H1 (cell line): Measurements from ENCODE around the gene CAMTA1. TPM values are rescaled to one million over a fixed set of nuclear protein-coding genes. Genes with fewer than 3 reads are reported as not detected.

Source experiments
- CTCF ChIA-PET: fragments of 300-600 bp; sonication (Branson Sonifier 250); formaldehyde crosslinking; loops from one replicate; lab custom pipeline; 2021; ENCODE audit not compliant: partially characterized antibody; lab: Charles Lee
- POLR2A ChIA-PET: fragments of 300-600 bp; sonication (Branson Sonifier 250); formaldehyde crosslinking; loops from one replicate; lab custom pipeline; 2021; ENCODE audit warnings: inconsistent platforms; ENCODE audit not compliant: partially characterized antibody; lab: Charles Lee
- DNase-seq, 2 experiments: peaks; one replicate each; pipeline versions ENCODE4 v3.0.0 to v3.0.0-alpha.2; 2010 to 2022; ENCODE audit warnings: low spot score in 2 of 2, low read depth in 1 of 2, mixed read lengths in 1 of 2
- FAIRE-seq: peaks from 2 replicates; lab custom pipeline; 2011; peaks lifted over from hg19 to GRCh38; lab: Jason Lieb, UNC
- H2AFZ ChIP-seq: 2 replicates; pipeline ENCODE4 v1.8.1; 2012; ENCODE audit warnings: low read length, inconsistent platforms
- H2AK5ac ChIP-seq: 2 replicates; pipeline ENCODE4 v1.6.1; 2013; ENCODE audit warnings: low read depth, low read length
- H2BK120ac ChIP-seq: replicated peaks from 2 replicates; pipeline ENCODE3; 2013; ENCODE audit warnings: low read depth, low read length, inconsistent platforms
- H2BK12ac ChIP-seq: 2 replicates; pipeline ENCODE4 v1.6.1; 2013; ENCODE audit warnings: low read depth, low read length
- H2BK15ac ChIP-seq: 2 replicates; pipeline ENCODE4 v1.6.1; 2013; ENCODE audit warnings: low read length
- H2BK20ac ChIP-seq: 2 replicates; pipeline ENCODE4 v1.6.1; 2013; ENCODE audit warnings: low read length
- H2BK5ac ChIP-seq: 2 replicates; pipeline ENCODE4 v1.6.1; 2013; ENCODE audit warnings: low read depth, low read length
- H3K14ac ChIP-seq: 2 replicates; pipeline ENCODE4 v1.6.1; 2013; ENCODE audit warnings: inconsistent platforms; ENCODE audit not compliant: insufficient read length
- H3K18ac ChIP-seq: 2 replicates; pipeline ENCODE4 v1.6.1; 2013; ENCODE audit warnings: low read length; ENCODE audit errors: extremely low read depth
- H3K23ac ChIP-seq: 2 replicates; pipeline ENCODE4 v1.6.1; 2013; ENCODE audit warnings: inconsistent platforms; ENCODE audit not compliant: insufficient read length
- H3K23me2 ChIP-seq: 2 replicates; pipeline ENCODE4 v1.6.1; 2013; ENCODE audit warnings: low read depth, low read length
- H3K27ac ChIP-seq: 2 replicates; pipeline ENCODE4 v1.6.1; 2011; ENCODE audit warnings: low read depth, low read length, inconsistent platforms
- H3K27me3 ChIP-seq, 4 experiments: replicated peaks in 1 of 4; 1 replicate in 1 of 4; 2 replicates in 3 of 4; pipeline versions ENCODE4 v1.6.1 to v1.8.1; 2011 to 2013; ENCODE audit warnings: low read length in 3 of 4, mild to moderate bottlenecking in 3 of 4, inconsistent platforms in 2 of 4, mixed read lengths in 2 of 4, moderate library complexity in 1 of 4; ENCODE audit not compliant: control insufficient read depth in 3 of 4, insufficient read depth in 3 of 4; ENCODE audit errors: extremely low read depth in 1 of 4
- H3K36me3 ChIP-seq, 4 experiments: 2 replicates each; pipeline versions ENCODE4 v1.6.1 to v1.8.1; 2011 to 2013; ENCODE audit warnings: mild to moderate bottlenecking in 4 of 4, low read length in 3 of 4, moderate library complexity in 2 of 4, control low read depth in 1 of 4, inconsistent platforms in 1 of 4; ENCODE audit not compliant: insufficient read depth in 4 of 4, control insufficient read depth in 2 of 4
- H3K4ac ChIP-seq: replicated peaks from 2 replicates; pipeline ENCODE3; 2013; ENCODE audit warnings: low read length, low read depth, mixed read lengths, inconsistent platforms; ENCODE audit not compliant: insufficient read length
- H3K4me1 ChIP-seq, 4 experiments: replicated peaks in 1 of 4; 1 replicate in 1 of 4; 2 replicates in 3 of 4; pipeline versions ENCODE4 v1.6.1 to v1.8.1; 2011 to 2013; ENCODE audit warnings: low read length in 3 of 4, inconsistent platforms in 2 of 4, mixed read lengths in 1 of 4; ENCODE audit not compliant: insufficient read depth in 4 of 4, control insufficient read depth in 3 of 4
- H3K4me2 ChIP-seq, 2 experiments: 2 replicates each; pipeline versions ENCODE4 v1.6.1 to v1.8.1; 2011 to 2013; ENCODE audit warnings: low read depth in 2 of 2, low read length in 2 of 2, control low read depth in 1 of 2, inconsistent platforms in 1 of 2, mild to moderate bottlenecking in 1 of 2; ENCODE audit not compliant: insufficient read depth in 1 of 2
- H3K4me3 ChIP-seq, 4 experiments: fragments of 200-600, 300-600 bp in 1 of 4; sonication (generic), shearing (Covaris generic), sonication (Bioruptor Twin) in 1 of 4; 2 replicates each; pipeline versions ENCODE4 v1.5.1 to v1.8.1; 2011 to 2016; ENCODE audit warnings: low read length in 4 of 4, low read depth in 3 of 4, control low read depth in 2 of 4, inconsistent platforms in 2 of 4, mild to moderate bottlenecking in 2 of 4, mixed read lengths in 1 of 4, moderate library complexity in 1 of 4; ENCODE audit not compliant: insufficient read depth in 2 of 4; ENCODE audit errors: extremely low read depth in 1 of 4
- H3K56ac ChIP-seq: replicated peaks from 2 replicates; pipeline ENCODE3; 2013; ENCODE audit warnings: low read depth, mild to moderate bottlenecking, mixed read lengths, low read length, inconsistent platforms; ENCODE audit not compliant: insufficient read length
- H3K79me1 ChIP-seq: 2 replicates; pipeline ENCODE4 v1.6.1; 2013; ENCODE audit warnings: low read depth, low read length, control low read depth
- H3K79me2 ChIP-seq, 2 experiments: 2 replicates each; pipeline versions ENCODE4 v1.6.1 to v1.8.1; 2012 to 2013; ENCODE audit warnings: low read length in 2 of 2, mild to moderate bottlenecking in 2 of 2, inconsistent platforms in 1 of 2; ENCODE audit not compliant: insufficient read depth in 2 of 2, control insufficient read depth in 1 of 2
- H3K9ac ChIP-seq, 4 experiments: replicated peaks in 1 of 4; 1 replicate in 1 of 4; 2 replicates in 3 of 4; pipeline versions ENCODE4 v1.6.1 to v1.8.1; 2011 to 2013; ENCODE audit warnings: low read depth in 3 of 4, low read length in 3 of 4, control low read depth in 2 of 4, mild to moderate bottlenecking in 2 of 4, moderate library complexity in 2 of 4, inconsistent platforms in 1 of 4; ENCODE audit errors: extremely low read depth in 1 of 4
- H3K9me3 ChIP-seq, 2 experiments: 2 replicates each; pipeline versions ENCODE4 v1.6.1 to v1.8.1; 2012 to 2013; ENCODE audit warnings: mild to moderate bottlenecking in 2 of 2, moderate library complexity in 2 of 2, control low read depth in 1 of 2, inconsistent platforms in 1 of 2, low read depth in 1 of 2, low read length in 1 of 2, mixed read lengths in 1 of 2; ENCODE audit not compliant: insufficient read depth in 2 of 2
- H4K20me1 ChIP-seq, 2 experiments: replicated peaks in 1 of 2; 2 replicates each; pipeline versions ENCODE3 to v1.8.1; 2011 to 2013; ENCODE audit warnings: inconsistent platforms in 2 of 2, low read length in 2 of 2, mild to moderate bottlenecking in 1 of 2; ENCODE audit not compliant: insufficient read depth in 2 of 2, control insufficient read depth in 1 of 2
- H4K5ac ChIP-seq: 2 replicates; pipeline ENCODE4 v1.6.1; 2013; ENCODE audit warnings: low read length, low read depth, mixed read lengths, inconsistent platforms; ENCODE audit not compliant: insufficient read length
- H4K8ac ChIP-seq: 2 replicates; pipeline ENCODE4 v1.8.0; 2013; ENCODE audit warnings: mild to moderate bottlenecking, moderate library complexity, low read length, inconsistent platforms; ENCODE audit not compliant: insufficient read depth; ENCODE audit errors: extremely low read depth
- H4K91ac ChIP-seq: replicated peaks from 2 replicates; pipeline ENCODE3; 2013; ENCODE audit warnings: low read length, mixed read lengths, inconsistent platforms; ENCODE audit not compliant: insufficient read length
- BCL11A ChIP-seq, 2 experiments: IDR thresholded peaks; one replicate each; pipeline ENCODE4 v1.6.1; 2011; ENCODE audit warnings: low read depth in 2 of 2, low read length in 2 of 2, mild to moderate bottlenecking in 2 of 2
- CBX8 ChIP-seq: fragments of 300-800, 300-1000 bp; sonication (generic); IDR thresholded peaks from 2 replicates; pipeline ENCODE4 v1.7.1; 2016; ENCODE audit warnings: low read depth, low read length, borderline replicate concordance
- CEBPB ChIP-seq: IDR thresholded peaks from 2 replicates; pipeline ENCODE4 v1.6.1; 2012; ENCODE audit warnings: low read depth, low read length
- CHD2 ChIP-seq: IDR thresholded peaks from 2 replicates; pipeline ENCODE4 v1.6.1; 2012; ENCODE audit warnings: low read length, improper control_type of control experiment
- EZH2 ChIP-seq: fragments of 200-600 bp; sonication (generic); IDR thresholded peaks from 2 replicates; pipeline ENCODE4 v1.7.1; 2012; ENCODE audit warnings: low read depth, mild to moderate bottlenecking, moderate library complexity, low read length, inconsistent platforms; ENCODE audit not compliant: severe bottlenecking
- JUN ChIP-seq: IDR thresholded peaks from 2 replicates; pipeline ENCODE4 v1.6.1; 2011; ENCODE audit warnings: low read depth, mild to moderate bottlenecking, improper control_type of control experiment, low read length
- JUND ChIP-seq: IDR thresholded peaks from 2 replicates; pipeline ENCODE4 v1.6.1; 2011; ENCODE audit warnings: mild to moderate bottlenecking, improper control_type of control experiment, low read length
- KDM1A ChIP-seq: fragments of 200-600, 300-600 bp; sonication (generic); IDR thresholded peaks from 2 replicates; pipeline ENCODE4 v1.7.1; 2016; ENCODE audit warnings: mild to moderate bottlenecking, low read length, borderline replicate concordance
- KDM5A ChIP-seq: fragments of 200-600 bp; IDR thresholded peaks from 2 replicates; pipeline ENCODE4 v1.7.1; 2012; ENCODE audit warnings: mild to moderate bottlenecking, low read length, inconsistent platforms, mixed read lengths
- RFX5 ChIP-seq: IDR thresholded peaks from 2 replicates; pipeline ENCODE4 v1.6.1; 2011; ENCODE audit warnings: low read depth, low read length, improper control_type of control experiment, borderline replicate concordance
- SUZ12 ChIP-seq: fragments of 200-600 bp; sonication (generic); IDR thresholded peaks from 2 replicates; pipeline ENCODE4 v1.6.1; 2012; ENCODE audit warnings: mild to moderate bottlenecking, inconsistent platforms, low read length, moderate library complexity, mixed read lengths
- TAF1 ChIP-seq: IDR thresholded peaks from 2 replicates; pipeline ENCODE4 v1.6.1; 2011; ENCODE audit warnings: mild to moderate bottlenecking, low read depth, low read length
- TBP ChIP-seq: IDR thresholded peaks from 2 replicates; pipeline ENCODE4 v1.6.1; 2011; ENCODE audit warnings: low read depth, low read length, improper control_type of control experiment
- ZNF274 ChIP-seq: IDR thresholded peaks from 2 replicates; pipeline ENCODE4 v1.7.0; 2012; ENCODE audit warnings: low read length, borderline replicate concordance; ENCODE audit errors: extremely low read depth
- WGBS, 2 experiments: shearing (Covaris generic) in 1 of 2; methylation state at CpG; one replicate each; pipeline versions ENCODE4 v1.1.6 to v1.1.7; 2013 to 2015; ENCODE audit warnings: low lambda C conversion rate in 2 of 2, mixed read lengths in 2 of 2, inconsistent platforms in 1 of 2, low coverage in 1 of 2, missing lambda C conversion rate in 1 of 2; ENCODE audit not compliant: insufficient replicate concordance in 2 of 2, insufficient coverage in 1 of 2, insufficient read length in 1 of 2; ENCODE audit errors: extremely low coverage in 1 of 2, missing lambda C conversion rate in 1 of 2; 5-methylcytosine and 5-hydroxymethylcytosine counted together
- polyA plus RNA-seq, 7 experiments: library from polyadenylated mRNA; depleted of rRNA in 3 of 7; stranded (reverse) in 5 of 7; unstranded in 2 of 7; fragments of >200 nt in 5 of 7; fragments of 200-250 nt in 2 of 7; gene quantifications; 1 replicate in 5 of 7; 2 replicates in 1 of 7; 4 replicates in 1 of 7; pipeline versions ENCODE4 v1.2.1 to v1.2.3, GENCODE V29; 2011 to 2013; ENCODE audit warnings: missing spikeins in 2 of 7, mixed read lengths in 2 of 7
- total RNA-seq: library from RNA; stranded (reverse); fragmentation: NEBNext Ultra II Directional; extraction: Animal tissue kit (Norgen Biotek cat#: 25700); gene quantifications from 2 replicates; pipeline ENCODE4 v1.2.1, GENCODE V29; 2021
- TF ChIP-seq, protein P1 (sequence below): IDR thresholded peaks from 2 replicates; pipeline ENCODE4 v1.6.1; 2012; ENCODE audit warnings: inconsistent platforms

The CAMTA1 gene
- total and polyA plus RNA-seq, 2 of the 8 experiments (the other 6 are each of a cell fraction or from before 2014, with no cell fraction given), result 65.0 to 119 TPM

DNA sequence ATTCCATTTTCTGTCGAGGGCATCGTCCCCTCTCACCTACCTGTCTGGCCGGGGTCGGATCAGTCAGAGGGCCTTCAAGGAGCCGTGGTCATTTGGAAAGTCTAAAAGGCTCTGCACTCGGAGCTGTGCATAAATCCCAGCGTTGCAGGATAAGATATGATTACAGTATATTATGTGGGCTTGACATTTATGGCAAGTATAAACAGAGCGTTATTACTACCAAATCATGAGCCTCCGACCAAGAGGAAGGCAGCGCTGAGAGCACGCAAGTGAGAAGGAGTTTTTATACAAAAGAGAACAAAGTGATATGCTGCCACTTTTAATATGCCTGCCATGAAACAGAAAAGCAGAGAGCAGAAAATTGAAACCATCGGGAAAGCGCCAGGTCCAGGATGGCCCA lies 566.4 kb downstream of the CAMTA1 start:
- Histone ChIP-seq H4K20me1 (no peaks in the 10 kb centered on the region), H3K27ac (no peak overlapping the region), H3K4ac (no peak overlapping the region), H3K27me3 (no peaks in the 10 kb centered on the region), H2AK5ac (no peak overlapping the region), H2BK20ac (no peak overlapping the region), H3K4me1 (no peaks in the 10 kb centered on the region; a peak in 2 of 7 replicates), H2BK5ac (peak overlapping the region; percentile 40; the same call in 1 of the 2 replicates), H3K56ac (no peak overlapping the region), H3K4me2 (no peak overlapping the region), H3K79me1 (no peaks in the 10 kb centered on the region), H3K14ac (no peak overlapping the region), H3K79me2 (no peaks in the 10 kb centered on the region), H3K9ac (no peak overlapping the region), H2BK15ac (no peak overlapping the region), H3K23me2 (no peaks in the 10 kb centered on the region), H2AFZ (no peak overlapping the region), H3K36me3 (no peaks in the 10 kb centered on the region), H3K23ac (no peak overlapping the region), H4K5ac (no peak overlapping the region), H3K18ac (no peak overlapping the region), H4K8ac (no peak overlapping the region), H3K9me3 (no peaks in the 10 kb centered on the region), H3K4me3 (no peak overlapping the region), H4K91ac (no peak overlapping the region), H2BK120ac (no peak overlapping the region), H2BK12ac (no peak overlapping the region)
- POLR2A ChIA-PET, result interaction anchor here (0.8 kb wide), 1 partner anchor 176 kb away, joined by 3 read pairs; no protein-coding TSS in a partner anchor
- CTCF ChIA-PET, result no interaction called here
- no peak for FAIRE-seq
- 90% methylated on average over 13 of the region's 13 CpGs; no CpG with 5 or more reads in 1 of the 2 experiments for WGBS, 2 experiments
- TF ChIP-seq TAF1 (no peak), TBP (no peak), ZNF274 (no peak), CBX8 (no peak), KDM5A (no peak), JUND (no peak), SUZ12 (no peak), CEBPB (no peak), CHD2 (no peak), EZH2 (no peak), RFX5 (no peak), JUN (no peak), BCL11A (IDR thresholded peaks at IDR 0.05; ENCODE audit: low read depth in 2 of 2, low read length in 2 of 2) (no peak), KDM1A (no peak)
- TF ChIP-seq, protein P1, sequence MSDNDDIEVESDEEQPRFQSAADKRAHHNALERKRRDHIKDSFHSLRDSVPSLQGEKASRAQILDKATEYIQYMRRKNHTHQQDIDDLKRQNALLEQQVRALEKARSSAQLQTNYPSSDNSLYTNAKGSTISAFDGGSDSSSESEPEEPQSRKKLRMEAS, result no peak
- DNase-seq, result no peak
